ENCODE measurements around the gene MRPL19. TPM values are rescaled to one million over a fixed set of nuclear protein-coding genes. Genes with fewer than 3 reads are reported as not detected.

Gene MRPL19
- total RNA-seq, 1 experiment from 2014 or later: 73.0 TPM

DNA sequence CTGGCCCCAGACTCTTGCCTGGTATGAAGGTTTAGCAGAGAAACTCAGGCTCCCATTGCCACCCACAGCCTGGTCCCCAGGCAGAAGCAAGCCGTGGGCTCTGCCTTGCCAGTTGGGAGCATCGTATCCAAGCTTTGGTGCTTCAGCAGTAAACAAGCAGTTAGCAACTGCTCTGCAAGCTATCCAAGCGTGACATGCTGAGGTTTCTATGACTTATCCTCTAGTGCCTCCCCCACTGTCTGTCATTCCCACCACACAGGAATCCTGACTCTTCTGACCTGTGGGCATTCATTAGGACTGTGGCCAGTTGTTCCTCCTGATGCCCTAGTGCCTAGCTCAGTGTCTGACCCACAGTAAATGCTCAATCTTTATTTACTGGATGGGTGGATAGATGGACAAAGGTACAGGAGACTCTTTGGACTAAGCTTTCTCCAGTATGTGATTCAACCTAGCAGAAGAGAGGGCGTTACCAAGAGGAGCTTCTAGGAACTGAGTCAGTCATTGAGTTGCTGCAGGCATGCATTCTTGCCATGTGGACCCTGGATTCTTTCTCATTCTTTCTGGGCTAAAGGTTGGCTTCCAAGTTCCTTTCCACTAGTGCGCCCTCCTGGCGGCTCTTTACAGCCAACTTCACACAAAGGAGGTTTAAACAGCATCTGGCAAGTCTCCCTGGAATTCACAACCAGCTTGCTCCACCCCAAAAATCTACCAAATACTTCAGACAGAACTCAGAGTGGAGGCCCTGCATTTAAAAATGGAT is 40.6 kb upstream of the MRPL19 start:
- H2BK12ac ChIP-seq (ENCODE audit: insufficient read length, low read depth, low read length): no peak overlapping the region
- no peak overlapping the region for H2BK15ac ChIP-seq (ENCODE audit: low read depth, low read length)
- no peak overlapping the region for H4K8ac ChIP-seq (replicated peaks; ENCODE audit: insufficient read length, low read depth, low read length)
- no peak overlapping the region for H3K14ac ChIP-seq (ENCODE audit: insufficient read depth, low read length)
- H3K79me2 ChIP-seq (ENCODE audit: insufficient read depth, low read length): no peaks in the 10 kb centered on the region
- no peaks in the 10 kb centered on the region for H4K20me1 ChIP-seq (ENCODE audit: control insufficient read depth, insufficient read depth, insufficient read length)
- no peak overlapping the region for H2BK120ac ChIP-seq (ENCODE audit: low read depth, low read length, poor library complexity, severe bottlenecking)
- H2AK5ac ChIP-seq (ENCODE audit: insufficient read length, low read length): no peak overlapping the region
- TF ChIP-seq, protein P1, sequence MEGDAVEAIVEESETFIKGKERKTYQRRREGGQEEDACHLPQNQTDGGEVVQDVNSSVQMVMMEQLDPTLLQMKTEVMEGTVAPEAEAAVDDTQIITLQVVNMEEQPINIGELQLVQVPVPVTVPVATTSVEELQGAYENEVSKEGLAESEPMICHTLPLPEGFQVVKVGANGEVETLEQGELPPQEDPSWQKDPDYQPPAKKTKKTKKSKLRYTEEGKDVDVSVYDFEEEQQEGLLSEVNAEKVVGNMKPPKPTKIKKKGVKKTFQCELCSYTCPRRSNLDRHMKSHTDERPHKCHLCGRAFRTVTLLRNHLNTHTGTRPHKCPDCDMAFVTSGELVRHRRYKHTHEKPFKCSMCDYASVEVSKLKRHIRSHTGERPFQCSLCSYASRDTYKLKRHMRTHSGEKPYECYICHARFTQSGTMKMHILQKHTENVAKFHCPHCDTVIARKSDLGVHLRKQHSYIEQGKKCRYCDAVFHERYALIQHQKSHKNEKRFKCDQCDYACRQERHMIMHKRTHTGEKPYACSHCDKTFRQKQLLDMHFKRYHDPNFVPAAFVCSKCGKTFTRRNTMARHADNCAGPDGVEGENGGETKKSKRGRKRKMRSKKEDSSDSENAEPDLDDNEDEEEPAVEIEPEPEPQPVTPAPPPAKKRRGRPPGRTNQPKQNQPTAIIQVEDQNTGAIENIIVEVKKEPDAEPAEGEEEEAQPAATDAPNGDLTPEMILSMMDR (conservative IDR thresholded peaks at IDR 0.05): 0 out of 3 replicates have a peak, but pooled peaks have one; percentile 13
- no peak overlapping the region for H2BK20ac ChIP-seq (ENCODE audit: low read depth, low read length, poor library complexity, severe bottlenecking)
- H3K4me3 Mint-ChIP-seq: no peak overlapping the region
- no peak overlapping the region for H3T11ph ChIP-seq (ENCODE audit: low read length)
- no peak overlapping the region for H3K9ac ChIP-seq (ENCODE audit: extremely low read depth, insufficient read length, low read length)
- no peak overlapping the region for H2BK5ac ChIP-seq (ENCODE audit: insufficient read length, low read length)
- no peak overlapping the region for H3K56ac ChIP-seq (ENCODE audit: insufficient read length, low read depth, low read length)
- H3K9me3 ChIP-seq (ENCODE audit: control insufficient read depth, low read depth, low read length): no peaks in the 10 kb centered on the region
- no peaks in the 10 kb centered on the region for H3K4me1 ChIP-seq (ENCODE audit: insufficient read depth, low read length)
- no peak overlapping the region for H3K23ac ChIP-seq (ENCODE audit: insufficient read length, low read depth, low read length)
- H3K27ac Mint-ChIP-seq: no peak overlapping the region; a peak in 1 of 7 replicates
- H3K23me2 ChIP-seq (ENCODE audit: insufficient read length, low read depth, low read length, poor library complexity, severe bottlenecking): no peaks in the 10 kb centered on the region
- no peak overlapping the region for H3K27ac ChIP-seq (ENCODE audit: insufficient read length, low read depth, low read length)
- no peaks in the 10 kb centered on the region for H3K79me1 ChIP-seq (ENCODE audit: insufficient read depth, low read depth, low read length, poor library complexity, severe bottlenecking)
- H4K91ac ChIP-seq (ENCODE audit: insufficient read length, low read depth, low read length): no peak overlapping the region
- H2AFZ ChIP-seq (ENCODE audit: low read length): no peak overlapping the region
- no peak for DNase-seq
- peaks cover 31% of the 10 kb centered on the region for H3K27me3 Mint-ChIP-seq (ENCODE audit: low read depth)
- H3K18ac ChIP-seq (ENCODE audit: insufficient read length, low read depth, low read length): no peak overlapping the region
- no peak overlapping the region for H3K4me2 ChIP-seq (ENCODE audit: insufficient read depth, insufficient read length, low read length)
- H3K4me1 Mint-ChIP-seq: peaks cover 22 to 29% of the 10 kb centered on the region in 2 experiments
- H3K9me3 Mint-ChIP-seq: no peaks in the 10 kb centered on the region
- WGBS (ENCODE audit: extremely low coverage, insufficient read length, low lambda C conversion rate): no CpG with 5 or more reads among the region's 6 CpGs
- H3K36me3 Mint-ChIP-seq (ENCODE audit: insufficient read depth in 1 of 3, low read depth in 3 of 3): no peaks in the 10 kb centered on the region; a peak in 1 of 7 replicates
- H4K5ac ChIP-seq (ENCODE audit: insufficient read length, low read depth, low read length): no peak overlapping the region
- H3K4ac ChIP-seq (ENCODE audit: low read depth, low read length): no peak overlapping the region
- no peaks in the 10 kb centered on the region for H3K27me3 ChIP-seq (ENCODE audit: insufficient read depth, low read length)
